GM12875 (cell line): ENCODE data around the gene ALDH3A2.

Source experiments
- H3K4me3 ChIP-seq: one replicate; pipeline ENCODE4 v1.5.1; 2011; ENCODE audit warnings: low read depth, low read length, control low read depth
- TF ChIP-seq, protein P1 (sequence below): IDR thresholded peaks from 2 replicates; pipeline ENCODE4 v1.5.1; 2011; ENCODE audit warnings: low read depth, mild to moderate bottlenecking, control low read depth, inconsistent platforms, low read length, moderate library complexity, borderline replicate concordance; ENCODE audit not compliant: insufficient read depth

ALDH3A2 gene

DNA sequence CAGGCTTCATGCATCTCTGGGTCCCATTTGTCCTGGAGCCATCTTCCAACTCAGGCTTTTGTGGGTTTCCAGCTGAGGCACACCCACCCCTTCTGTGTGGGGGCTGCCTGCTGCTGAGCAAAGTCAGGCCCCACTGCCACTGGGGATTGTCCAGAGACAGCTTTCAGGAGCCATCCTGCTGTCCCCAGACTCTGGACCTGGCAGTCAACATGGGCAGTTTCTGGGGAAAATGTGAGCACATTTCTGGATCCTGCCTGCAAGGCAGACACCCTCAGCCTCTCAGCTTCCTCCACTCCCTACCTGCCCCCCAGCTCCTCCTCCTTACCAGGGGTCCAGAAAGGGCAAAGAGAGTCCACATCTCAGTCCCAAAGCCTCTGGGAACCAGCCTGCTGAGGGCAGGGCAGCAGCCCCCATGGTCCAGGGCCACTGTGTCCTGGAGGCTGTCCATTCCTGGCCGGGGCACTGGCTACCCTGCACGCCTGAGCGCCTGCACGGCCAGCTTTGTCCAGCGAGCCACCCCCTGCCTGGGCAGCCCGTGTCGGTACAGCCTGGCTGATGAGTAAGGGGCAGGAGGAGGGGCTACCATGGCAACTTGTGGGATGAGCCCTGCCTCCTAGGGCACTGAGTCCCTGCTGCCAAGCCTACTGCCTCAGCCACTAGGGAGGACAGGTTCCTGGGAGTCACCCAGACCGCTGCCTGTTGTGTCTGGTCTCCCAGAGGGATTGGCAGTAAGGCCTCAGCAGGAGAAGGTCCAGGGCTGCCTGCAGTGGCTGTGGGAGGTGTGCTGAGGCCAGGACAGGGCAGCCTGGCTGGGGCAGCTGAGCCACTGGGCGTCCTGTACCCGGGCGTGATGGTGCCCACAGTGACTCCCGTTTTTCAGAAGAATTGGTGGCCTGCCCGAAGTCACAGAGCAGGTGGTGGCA, 67.8 kb downstream of the ALDH3A2 start, which contains the start of gene SLC47A2:
SLC47A2 (minus strand) TSS at position 477 of the 923 bp plus-strand sequence; CDS start at position 448, 29 bp downstream.
- TF ChIP-seq, protein P1, sequence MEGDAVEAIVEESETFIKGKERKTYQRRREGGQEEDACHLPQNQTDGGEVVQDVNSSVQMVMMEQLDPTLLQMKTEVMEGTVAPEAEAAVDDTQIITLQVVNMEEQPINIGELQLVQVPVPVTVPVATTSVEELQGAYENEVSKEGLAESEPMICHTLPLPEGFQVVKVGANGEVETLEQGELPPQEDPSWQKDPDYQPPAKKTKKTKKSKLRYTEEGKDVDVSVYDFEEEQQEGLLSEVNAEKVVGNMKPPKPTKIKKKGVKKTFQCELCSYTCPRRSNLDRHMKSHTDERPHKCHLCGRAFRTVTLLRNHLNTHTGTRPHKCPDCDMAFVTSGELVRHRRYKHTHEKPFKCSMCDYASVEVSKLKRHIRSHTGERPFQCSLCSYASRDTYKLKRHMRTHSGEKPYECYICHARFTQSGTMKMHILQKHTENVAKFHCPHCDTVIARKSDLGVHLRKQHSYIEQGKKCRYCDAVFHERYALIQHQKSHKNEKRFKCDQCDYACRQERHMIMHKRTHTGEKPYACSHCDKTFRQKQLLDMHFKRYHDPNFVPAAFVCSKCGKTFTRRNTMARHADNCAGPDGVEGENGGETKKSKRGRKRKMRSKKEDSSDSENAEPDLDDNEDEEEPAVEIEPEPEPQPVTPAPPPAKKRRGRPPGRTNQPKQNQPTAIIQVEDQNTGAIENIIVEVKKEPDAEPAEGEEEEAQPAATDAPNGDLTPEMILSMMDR = no peak
- no peak within 1 kb of the TSS for H3K4me3 ChIP-seq

DNA sequence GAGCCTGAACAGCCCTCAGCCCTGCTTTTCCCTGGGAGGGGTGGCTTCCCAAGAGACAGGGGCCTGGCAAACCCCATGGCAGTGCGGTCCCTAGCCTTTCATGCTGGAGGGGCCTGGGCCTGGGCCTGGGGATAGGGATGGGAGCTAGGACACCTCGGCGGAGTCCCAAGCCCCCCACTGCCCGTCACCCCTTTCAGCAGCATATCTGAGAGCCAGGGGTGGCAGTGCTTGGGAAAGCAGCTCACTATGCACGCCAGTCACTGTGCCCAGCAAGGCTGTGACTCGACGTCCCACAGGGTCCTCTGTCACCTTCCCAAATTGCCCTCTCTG, 68.4 kb downstream of the ALDH3A2 start:
- TF ChIP-seq, protein P1 = no peak
- H3K4me3 ChIP-seq = no peak overlapping the region

GRCh38 chr17:19717411-19717908, 68.9 kb downstream of the ALDH3A2 start:
- TF ChIP-seq, protein P1 = no peak
- H3K4me3 ChIP-seq = no peak overlapping the region

DNA sequence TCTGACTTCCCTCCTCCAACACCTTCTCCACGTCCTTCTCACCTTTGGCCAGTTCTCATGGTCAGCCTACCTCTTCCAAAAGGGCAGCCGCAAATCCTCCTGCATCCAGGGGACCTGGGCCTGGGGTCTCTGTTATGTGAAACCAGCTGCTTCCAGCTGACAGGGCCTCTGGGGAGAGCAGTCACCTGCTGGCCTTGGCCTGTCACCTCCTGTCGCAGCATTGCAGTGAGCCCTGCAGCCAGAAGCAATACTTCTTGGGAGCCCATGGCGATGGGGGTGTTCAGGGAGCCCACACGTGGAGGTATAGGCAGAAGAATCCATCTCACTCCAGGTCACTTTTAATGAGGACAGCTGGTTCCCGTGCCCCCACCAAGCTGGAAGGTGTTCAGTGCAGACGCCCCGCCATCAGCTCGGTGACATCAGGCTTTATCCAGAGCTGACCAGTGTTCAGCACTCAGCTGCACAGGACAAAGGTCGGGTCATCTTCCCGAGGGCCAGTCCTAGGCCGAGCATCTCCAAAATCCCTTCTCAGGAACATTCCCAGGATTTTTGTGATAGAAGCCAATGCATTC, 69.6 kb downstream of the ALDH3A2 start:
- TF ChIP-seq, protein P1 = no peak

DNA sequence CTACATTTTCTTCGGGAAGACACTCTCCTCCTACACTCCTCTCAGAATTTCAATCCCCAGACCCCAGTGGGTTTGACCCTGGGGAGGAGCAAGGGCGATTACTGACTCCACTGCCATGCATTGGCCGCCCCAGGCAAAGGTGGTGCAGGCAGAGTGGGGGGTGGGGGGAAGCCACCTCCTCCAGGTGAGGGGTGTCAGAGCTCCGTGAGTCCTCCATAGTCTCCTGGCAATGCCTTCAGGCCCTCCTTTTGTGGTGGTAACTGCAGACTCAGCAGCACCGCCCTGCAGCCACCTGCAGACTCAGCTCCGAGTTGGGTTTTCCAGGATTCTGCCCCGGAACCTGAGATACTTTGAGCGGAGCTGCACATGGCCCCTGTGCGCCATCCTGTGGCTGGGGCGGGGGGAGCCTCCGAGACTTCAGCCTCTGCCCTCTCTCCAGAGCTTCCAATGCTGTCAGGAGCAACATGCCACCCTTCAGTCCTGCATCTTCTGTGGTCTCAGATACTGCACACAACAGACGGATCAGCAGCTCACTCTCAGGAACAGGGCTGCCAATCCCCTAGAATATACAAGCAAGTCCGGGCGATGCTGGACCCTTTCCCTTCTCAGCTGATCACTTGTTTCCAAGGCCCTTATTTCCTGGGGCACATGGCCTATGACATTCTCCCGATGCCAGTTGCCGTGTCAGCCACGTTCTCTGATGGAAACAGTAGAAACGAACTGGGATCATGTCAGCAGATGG, 70.2 kb downstream of the ALDH3A2 start:
- H3K4me3 ChIP-seq = no peak overlapping the region
- TF ChIP-seq, protein P1 = no peak

More for the DNA sequence above, 69.6 kb downstream of the ALDH3A2 start:
- H3K4me3 ChIP-seq = no peak overlapping the region

GRCh38 chr17:19719355-19720209, 71.0 kb downstream of the ALDH3A2 start:
- H3K4me3 ChIP-seq = no peak overlapping the region
- TF ChIP-seq, protein P1 = no peak
